Activated T-helper 1 cell treated with Interleukin-2 at 50 U/mL for 16 hours (primary cell): ENCODE data around the gene HERC2.
"Not testable (repeated sequence)": the region's sequence is repeated elsewhere in the genome, so short reads cannot be mapped to it uniquely, and the experiment has no call there.

ENCODE experiments used
- DNase-seq: peaks from one replicate; pipeline ENCODE4 v3.0.0-alpha.2; 2020; ENCODE audit warnings: low read depth

HERC2 gene

GRCh38 chr15:28131946-28132345 is 190.0 kb downstream of the HERC2 start:
- no peak for DNase-seq

- no peak for DNase-seq
Measured at GRCh38 chr15:28131400-28131799, 190.6 kb downstream of the HERC2 start.

- no peak for DNase-seq
Measured at GRCh38 chr15:28130651-28131050, 191.3 kb downstream of the HERC2 start.

- no peak for DNase-seq
Measured at GRCh38 chr15:28129231-28129848, 192.6 kb downstream of the HERC2 start.

GRCh38 chr15:28128031-28128430 is 193.9 kb downstream of the HERC2 start:
- no peak for DNase-seq

- no peak for DNase-seq
Measured at GRCh38 chr15:28127036-28127435, 194.9 kb downstream of the HERC2 start.

- DNase-seq, result no peak
Measured at GRCh38 chr15:28125673-28126651, 196.0 kb downstream of the HERC2 start.

- no peak for DNase-seq
Measured at GRCh38 chr15:28124841-28125240, 197.1 kb downstream of the HERC2 start.

- DNase-seq, result no peak
Measured at GRCh38 chr15:28123408-28124023, 198.5 kb downstream of the HERC2 start.

- no peak for DNase-seq
Measured at GRCh38 chr15:28122038-28122949, 199.7 kb downstream of the HERC2 start.

GRCh38 chr15:28121577-28121976 is 200.4 kb downstream of the HERC2 start:
- DNase-seq, result not testable (repeated sequence)

- DNase-seq, result no peak
Measured at GRCh38 chr15:28120359-28120640, 201.7 kb downstream of the HERC2 start.

- no peak for DNase-seq
Measured at GRCh38 chr15:28118531-28118930, 203.4 kb downstream of the HERC2 start.

GRCh38 chr15:28118083-28118482 is 203.9 kb downstream of the HERC2 start:
- DNase-seq, result no peak

GRCh38 chr15:28117432-28117990 is 204.5 kb downstream of the HERC2 start:
- DNase-seq, result no peak

GRCh38 chr15:28116521-28117431 is 205.2 kb downstream of the HERC2 start:
- no peak for DNase-seq

- DNase-seq, result no peak
Measured at GRCh38 chr15:28115871-28116270, 206.1 kb downstream of the HERC2 start.

- no peak for DNase-seq
Measured at GRCh38 chr15:28114721-28115622, 207.0 kb downstream of the HERC2 start.

- no peak for DNase-seq
Measured at GRCh38 chr15:28114114-28114455, 207.9 kb downstream of the HERC2 start.
